HepG2 (cell line): ENCODE data around the gene ZNRF3. TPM values are rescaled to one million over a fixed set of nuclear protein-coding genes. Genes with fewer than 3 reads are reported as not detected.

Experiments used
- ATM ChIP-seq: fragments of 450-650 bp; IDR thresholded peaks from 2 replicates; pipeline ENCODE4 v1.7.1; 2017; ENCODE audit warnings: mild to moderate bottlenecking, borderline replicate concordance
- EHMT2 ChIP-seq: fragments of 200-600 bp; sonication (generic); IDR thresholded peaks from 2 replicates; pipeline ENCODE4 v1.7.0; 2017; ENCODE audit warnings: antibody characterized with exemption, low read depth, low read length, borderline replicate concordance
- GABPB1 ChIP-seq: IDR thresholded peaks from 2 replicates; pipeline ENCODE4 v1.6.1; 2016; ENCODE audit warnings: mild to moderate bottlenecking, missing genetic modification reagents, moderate library complexity, missing compliant biosample characterization
- GATA4 ChIP-seq: sonication (generic); IDR thresholded peaks from 2 replicates; pipeline ENCODE4 v1.6.1; 2016; ENCODE audit warnings: antibody characterized with exemption, low read depth, borderline replicate concordance
- MATR3 ChIP-seq: sonication (generic); formaldehyde crosslinking; IDR thresholded peaks from 2 replicates; pipeline ENCODE4 v1.4.0; 2020; ENCODE audit warnings: missing genetic modification reagents
- NFIC ChIP-seq: IDR thresholded peaks from 2 replicates; pipeline ENCODE4 v1.6.1; 2012; ENCODE audit warnings: mild to moderate bottlenecking, low read length, inconsistent platforms
- NFYB ChIP-seq: sonication (generic); formaldehyde crosslinking; IDR thresholded peaks from 2 replicates; pipeline ENCODE4 v1.4.0; 2020; ENCODE audit warnings: missing genetic modification reagents
- POGZ ChIP-seq: sonication (generic); formaldehyde crosslinking; IDR thresholded peaks from 2 replicates; pipeline ENCODE4 v1.4.0; 2020; ENCODE audit warnings: mild to moderate bottlenecking, missing genetic modification reagents
- RNF219 ChIP-seq: sonication (generic); formaldehyde crosslinking; IDR thresholded peaks from 2 replicates; pipeline ENCODE4 v1.5.0; 2020; ENCODE audit warnings: mild to moderate bottlenecking, missing genetic modification reagents
- SALL2 ChIP-seq: sonication (generic); formaldehyde crosslinking; IDR thresholded peaks from 2 replicates; pipeline ENCODE4 v1.8.1; 2023; ENCODE audit warnings: mild to moderate bottlenecking, missing genetic modification reagents, inconsistent platforms
- ZBTB38 ChIP-seq: sonication (generic); formaldehyde crosslinking; IDR thresholded peaks from 2 replicates; pipeline ENCODE4 v1.5.1; 2020; ENCODE audit warnings: mild to moderate bottlenecking, missing genetic modification reagents
- ZFP36 ChIP-seq: fragments of 150-350 bp; IDR thresholded peaks from 2 replicates; pipeline ENCODE4 v1.6.1; 2018; ENCODE audit warnings: borderline replicate concordance, low read length, low read depth; ENCODE audit not compliant: partially characterized antibody
- ZFP90 ChIP-seq: sonication (generic); formaldehyde crosslinking; IDR thresholded peaks from 2 replicates; pipeline ENCODE4 v1.8.0; 2022; ENCODE audit warnings: missing genetic modification reagents, mild to moderate bottlenecking, inconsistent platforms, borderline replicate concordance
- ZFY ChIP-seq: sonication (generic); formaldehyde crosslinking; IDR thresholded peaks from 2 replicates; pipeline ENCODE4 v1.4.0; 2020; ENCODE audit warnings: missing genetic modification reagents
- ZNF10 ChIP-seq: sonication (generic); formaldehyde crosslinking; IDR thresholded peaks from 2 replicates; pipeline ENCODE4 v1.4.0; 2020; ENCODE audit warnings: mild to moderate bottlenecking, low read depth, missing genetic modification reagents, borderline replicate concordance
- ZNF230 ChIP-seq: sonication (generic); formaldehyde crosslinking; IDR thresholded peaks from 2 replicates; pipeline ENCODE4 v1.4.0; 2020; ENCODE audit warnings: mild to moderate bottlenecking, missing genetic modification reagents
- ZNF33A ChIP-seq: sonication (generic); formaldehyde crosslinking; IDR thresholded peaks from 2 replicates; pipeline ENCODE4 v1.5.1; 2020; ENCODE audit warnings: missing genetic modification reagents, mild to moderate bottlenecking, moderate library complexity, borderline replicate concordance
- ZNF430 ChIP-seq: sonication (generic); formaldehyde crosslinking; IDR thresholded peaks from 2 replicates; pipeline ENCODE4 v1.9.0; 2021; ENCODE audit warnings: mild to moderate bottlenecking, missing genetic modification reagents
- ZNF530 ChIP-seq: sonication (generic); formaldehyde crosslinking; IDR thresholded peaks from 2 replicates; pipeline ENCODE4 v1.5.0; 2020; ENCODE audit warnings: low read depth, mild to moderate bottlenecking, missing genetic modification reagents
- ZNF687 ChIP-seq: sonication (generic); formaldehyde crosslinking; IDR thresholded peaks from 2 replicates; pipeline ENCODE4 v1.5.1; 2020; ENCODE audit warnings: mild to moderate bottlenecking, missing genetic modification reagents, moderate library complexity
- ZNF773 ChIP-seq: sonication (generic); formaldehyde crosslinking; IDR thresholded peaks from 2 replicates; pipeline ENCODE4 v1.4.0; 2020; ENCODE audit warnings: missing genetic modification reagents, borderline replicate concordance
- ZNF780A ChIP-seq: sonication (generic); formaldehyde crosslinking; IDR thresholded peaks from 2 replicates; pipeline ENCODE4 v1.8.0; 2022; ENCODE audit warnings: mild to moderate bottlenecking, missing genetic modification reagents, moderate library complexity
- ZNF850 ChIP-seq: sonication (generic); formaldehyde crosslinking; conservative IDR thresholded peaks from 2 replicates; pipeline ENCODE4 v1.9.0; 2021; ENCODE audit warnings: mild to moderate bottlenecking, missing genetic modification reagents
- polyA plus RNA-seq, 8 experiments: library from polyadenylated mRNA; depleted of rRNA in 3 of 8; stranded (reverse) in 7 of 8; unstranded in 1 of 8; fragments of >200 nt; fragmentation: Illumina TruSeq in 4 of 8; extraction: Trizol in 4 of 8; gene quantifications; 2 replicates each; pipeline versions ENCODE4 v1.2.1 to v1.2.3, GENCODE V29; 2011 to 2016; ENCODE audit warnings: low read depth in 4 of 8, missing spikeins in 1 of 8, mixed read lengths in 1 of 8; ENCODE audit not compliant: insufficient read depth in 1 of 8
- total RNA-seq, 5 experiments: library from RNA; depleted of rRNA; stranded (reverse); fragments of >200 nt; fragmentation: Illumina TruSeq; extraction: Trizol; gene quantifications; 2 replicates each; pipeline ENCODE4 v1.2.3, GENCODE V29; 2016; ENCODE audit warnings: low read depth in 1 of 5
- TF ChIP-seq, protein P1 (sequence below): sonication (generic); formaldehyde crosslinking; IDR thresholded peaks from 2 replicates; pipeline ENCODE4 v1.8.0; 2022; ENCODE audit warnings: missing genetic modification reagents, mild to moderate bottlenecking, moderate library complexity, borderline replicate concordance

ZNRF3 gene
- total and polyA plus RNA-seq, 2 of the 13 experiments (the other 11 are each of a cell fraction or from before 2014, with no cell fraction given), result 20.3 to 36.7 TPM

DNA sequence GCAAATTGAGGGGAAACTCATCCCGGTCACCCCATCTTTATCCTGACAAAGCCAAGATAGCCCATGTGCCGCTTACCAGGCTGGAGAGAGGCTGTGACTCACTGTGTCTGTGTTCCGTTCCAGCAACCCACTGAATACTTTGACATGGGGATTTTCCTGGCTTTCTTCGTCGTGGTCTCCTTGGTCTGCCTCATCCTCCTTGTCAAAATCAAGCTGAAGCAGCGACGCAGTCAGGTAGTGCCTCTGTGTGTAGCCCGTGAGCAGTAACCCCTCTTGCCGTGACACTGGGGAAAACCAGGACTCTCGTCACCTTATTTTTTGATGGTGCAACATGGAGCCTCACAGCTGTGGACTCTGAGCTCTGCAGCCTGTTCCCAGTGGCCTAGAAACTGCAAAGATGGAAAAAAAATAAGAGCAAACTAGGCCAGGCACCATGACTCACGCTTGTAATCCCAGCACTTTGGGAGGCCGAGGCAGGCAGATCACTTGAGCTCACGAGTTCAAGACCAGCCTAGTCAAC lies 161.3 kb downstream of the ZNRF3 start (continued):
- no peak for TF ChIP-seq GABPB1 (CRISPR knock-in tag)
- no peak for TF ChIP-seq RNF219 (CRISPR knock-in tag)
- TF ChIP-seq ZNF780A (CRISPR knock-in tag), result no peak
- no peak for TF ChIP-seq ZFP36
- peak; percentile 56; the same call in 1 of the 2 replicates for TF ChIP-seq POGZ (CRISPR knock-in tag)
- TF ChIP-seq MATR3 (CRISPR knock-in tag), result no peak
- TF ChIP-seq GATA4, result no peak
- TF ChIP-seq, protein P1, sequence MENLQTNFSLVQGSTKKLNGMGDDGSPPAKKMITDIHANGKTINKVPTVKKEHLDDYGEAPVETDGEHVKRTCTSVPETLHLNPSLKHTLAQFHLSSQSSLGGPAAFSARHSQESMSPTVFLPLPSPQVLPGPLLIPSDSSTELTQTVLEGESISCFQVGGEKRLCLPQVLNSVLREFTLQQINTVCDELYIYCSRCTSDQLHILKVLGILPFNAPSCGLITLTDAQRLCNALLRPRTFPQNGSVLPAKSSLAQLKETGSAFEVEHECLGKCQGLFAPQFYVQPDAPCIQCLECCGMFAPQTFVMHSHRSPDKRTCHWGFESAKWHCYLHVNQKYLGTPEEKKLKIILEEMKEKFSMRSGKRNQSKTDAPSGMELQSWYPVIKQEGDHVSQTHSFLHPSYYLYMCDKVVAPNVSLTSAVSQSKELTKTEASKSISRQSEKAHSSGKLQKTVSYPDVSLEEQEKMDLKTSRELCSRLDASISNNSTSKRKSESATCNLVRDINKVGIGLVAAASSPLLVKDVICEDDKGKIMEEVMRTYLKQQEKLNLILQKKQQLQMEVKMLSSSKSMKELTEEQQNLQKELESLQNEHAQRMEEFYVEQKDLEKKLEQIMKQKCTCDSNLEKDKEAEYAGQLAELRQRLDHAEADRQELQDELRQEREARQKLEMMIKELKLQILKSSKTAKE (CRISPR knock-in tag), result no peak
- TF ChIP-seq ZNF10 (CRISPR knock-in tag), result no peak
- no peak for TF ChIP-seq EHMT2
- TF ChIP-seq ATM, result no peak
- peak; percentile 77; the same call in 1 of the 2 replicates for TF ChIP-seq ZBTB38 (CRISPR knock-in tag)
- peak; percentile 46 for TF ChIP-seq ZNF687
- TF ChIP-seq ZFY (CRISPR knock-in tag), result peak; percentile 40
- TF ChIP-seq NFYB (CRISPR knock-in tag), result no peak
- TF ChIP-seq ZNF430, result no peak
- TF ChIP-seq ZFP90 (CRISPR knock-in tag), result no peak
- no peak for TF ChIP-seq ZNF530
- TF ChIP-seq ZNF773 (CRISPR knock-in tag), result no peak
- no peak for TF ChIP-seq ZNF33A (CRISPR knock-in tag)
- no peak for TF ChIP-seq ZNF850 (CRISPR knock-in tag)
- TF ChIP-seq SALL2 (CRISPR knock-in tag), result no peak
- TF ChIP-seq NFIC, result no peak
- no peak for TF ChIP-seq ZNF230
